Measurements from ENCODE around the gene FBXW8. TPM values are rescaled to one million over a fixed set of nuclear protein-coding genes. Genes with fewer than 3 reads are reported as not detected.

The FBXW8 gene
- total RNA-seq, 2 donors from 2014 or later, result 8.6 to 8.7 TPM

- H3K36me3 Mint-ChIP-seq (ENCODE audit: low read depth), result no peaks in the 10 kb centered on the region
- peaks cover 14% of the 10 kb centered on the region for H3K4me1 Mint-ChIP-seq
- H3K9me3 ChIP-seq (ENCODE audit: control insufficient read depth, low read length, poor library complexity, severe bottlenecking), result no peaks in the 10 kb centered on the region
- H3K4me3 Mint-ChIP-seq, result no peak overlapping the region
- DNase-seq (no peak), ATAC-seq (no peak)
- H3K27ac Mint-ChIP-seq, result no peak overlapping the region
- no peaks in the 10 kb centered on the region for H3K27me3 Mint-ChIP-seq
Observed at GRCh38 chr12:116962783-116963356, 52.1 kb downstream of the FBXW8 start.

- Mint-ChIP-seq H3K27ac (no peak overlapping the region), H3K27me3 (no peaks in the 10 kb centered on the region), H3K36me3 (ENCODE audit: low read depth) (no peaks in the 10 kb centered on the region), H3K4me3 (no peak overlapping the region), H3K4me1 (peaks cover 11% of the 10 kb centered on the region)
- ATAC-seq (no peak), DNase-seq (no peak)
- no peaks in the 10 kb centered on the region for H3K9me3 ChIP-seq (ENCODE audit: control insufficient read depth, low read length, poor library complexity, severe bottlenecking)
Observed at GRCh38 chr12:116964054-116965050, 53.6 kb downstream of the FBXW8 start.

GRCh38 chr12:116968986-116969385 lies 58.2 kb downstream of the FBXW8 start:
- Mint-ChIP-seq H3K4me3 (no peak overlapping the region), H3K27me3 (no peaks in the 10 kb centered on the region), H3K4me1 (peaks cover 3% of the 10 kb centered on the region), H3K27ac (no peak overlapping the region), H3K36me3 (ENCODE audit: low read depth) (peaks cover 2% of the 10 kb centered on the region)
- H3K9me3 ChIP-seq (ENCODE audit: control insufficient read depth, low read length, poor library complexity, severe bottlenecking), result no peaks in the 10 kb centered on the region
- ATAC-seq, result no peak
- DNase-seq, result no peak

GRCh38 chr12:116969615-116970585 lies 59.1 kb downstream of the FBXW8 start:
- Mint-ChIP-seq H3K4me3 (no peak overlapping the region), H3K36me3 (ENCODE audit: low read depth) (peaks cover 2% of the 10 kb centered on the region), H3K27ac (no peak overlapping the region), H3K4me1 (no peaks in the 10 kb centered on the region), H3K27me3 (no peaks in the 10 kb centered on the region)
- DNase-seq (no peak), ATAC-seq (no peak)
- no peaks in the 10 kb centered on the region for H3K9me3 ChIP-seq (ENCODE audit: control insufficient read depth, low read length, poor library complexity, severe bottlenecking)

- H3K27ac Mint-ChIP-seq, result no peak overlapping the region
- no peak for ATAC-seq
Observed at GRCh38 chr12:116971222-116971621, 60.5 kb downstream of the FBXW8 start.

GRCh38 chr12:116975779-116976393 lies 65.1 kb downstream of the FBXW8 start:
- Mint-ChIP-seq H3K27ac (no peak overlapping the region), H3K4me1 (peaks cover 4% of the 10 kb centered on the region), H3K27me3 (no peaks in the 10 kb centered on the region), H3K4me3 (no peak overlapping the region), H3K36me3 (ENCODE audit: low read depth) (peaks cover 2% of the 10 kb centered on the region)
- DNase-seq (no peak), ATAC-seq (no peak)
- H3K9me3 ChIP-seq (ENCODE audit: control insufficient read depth, low read length, poor library complexity, severe bottlenecking), result no peaks in the 10 kb centered on the region

More at GRCh38 chr12:116971222-116971621, 60.5 kb downstream of the FBXW8 start:
- H3K27me3 Mint-ChIP-seq, result no peaks in the 10 kb centered on the region
- no peak for DNase-seq
- no peaks in the 10 kb centered on the region for H3K4me1 Mint-ChIP-seq
- H3K36me3 Mint-ChIP-seq (ENCODE audit: low read depth), result peaks cover 2% of the 10 kb centered on the region
- H3K9me3 ChIP-seq (ENCODE audit: control insufficient read depth, low read length, poor library complexity, severe bottlenecking), result no peaks in the 10 kb centered on the region
- H3K4me3 Mint-ChIP-seq, result no peak overlapping the region

GRCh38 chr12:116977465-116978380 lies 67.0 kb downstream of the FBXW8 start:
- no peaks in the 10 kb centered on the region for H3K27me3 Mint-ChIP-seq
- DNase-seq (no peak), ATAC-seq (no peak)
- no peaks in the 10 kb centered on the region for H3K9me3 ChIP-seq (ENCODE audit: control insufficient read depth, low read length, poor library complexity, severe bottlenecking)
- no peaks in the 10 kb centered on the region for H3K36me3 Mint-ChIP-seq (ENCODE audit: low read depth)
- no peak overlapping the region for H3K4me3 Mint-ChIP-seq
- peaks cover 4% of the 10 kb centered on the region for H3K4me1 Mint-ChIP-seq
- H3K27ac Mint-ChIP-seq, result no peak overlapping the region

- no peak overlapping the region for H3K4me3 Mint-ChIP-seq
- DNase-seq (no peak), ATAC-seq (no peak)
- H3K4me1 Mint-ChIP-seq, result peaks cover 6% of the 10 kb centered on the region
- H3K27me3 Mint-ChIP-seq, result no peaks in the 10 kb centered on the region
- no peaks in the 10 kb centered on the region for H3K36me3 Mint-ChIP-seq (ENCODE audit: low read depth)
- no peaks in the 10 kb centered on the region for H3K9me3 ChIP-seq (ENCODE audit: control insufficient read depth, low read length, poor library complexity, severe bottlenecking)
- no peak overlapping the region for H3K27ac Mint-ChIP-seq
Observed at GRCh38 chr12:116978791-116979508, 68.2 kb downstream of the FBXW8 start.

GRCh38 chr12:116980083-116980482 lies 69.3 kb downstream of the FBXW8 start:
- H3K4me3 Mint-ChIP-seq, result no peak overlapping the region
- H3K4me1 Mint-ChIP-seq, result peaks cover 6% of the 10 kb centered on the region
- H3K9me3 ChIP-seq (ENCODE audit: control insufficient read depth, low read length, poor library complexity, severe bottlenecking), result no peaks in the 10 kb centered on the region
- H3K27ac Mint-ChIP-seq, result no peak overlapping the region
- DNase-seq (no peak), ATAC-seq (no peak)
- H3K36me3 Mint-ChIP-seq (ENCODE audit: low read depth), result no peaks in the 10 kb centered on the region
- H3K27me3 Mint-ChIP-seq, result no peaks in the 10 kb centered on the region

- no peak overlapping the region for H3K27ac Mint-ChIP-seq
Observed at GRCh38 chr12:116982791-116983411, 72.2 kb downstream of the FBXW8 start.

GRCh38 chr12:116984098-116984497 lies 73.3 kb downstream of the FBXW8 start:
- Mint-ChIP-seq H3K27me3 (no peaks in the 10 kb centered on the region), H3K4me3 (no peak overlapping the region), H3K4me1 (peaks cover 2% of the 10 kb centered on the region), H3K36me3 (ENCODE audit: low read depth) (no peaks in the 10 kb centered on the region), H3K27ac (no peak overlapping the region)
- H3K9me3 ChIP-seq (ENCODE audit: control insufficient read depth, low read length, poor library complexity, severe bottlenecking), result no peaks in the 10 kb centered on the region
- DNase-seq (no peak), ATAC-seq (no peak)

More at GRCh38 chr12:116982791-116983411, 72.2 kb downstream of the FBXW8 start:
- Mint-ChIP-seq H3K27me3 (no peaks in the 10 kb centered on the region), H3K4me3 (no peak overlapping the region), H3K36me3 (ENCODE audit: low read depth) (no peaks in the 10 kb centered on the region), H3K4me1 (peaks cover 2% of the 10 kb centered on the region)
- ATAC-seq, result no peak
- DNase-seq, result no peak
- no peaks in the 10 kb centered on the region for H3K9me3 ChIP-seq (ENCODE audit: control insufficient read depth, low read length, poor library complexity, severe bottlenecking)
